WTC11 (cell line): ENCODE measurements around the gene TCP1. TPM values are rescaled to one million over a fixed set of nuclear protein-coding genes. Genes with fewer than 3 reads are reported as not detected.
"Not testable (repeated sequence)": the region's sequence is repeated elsewhere in the genome, so short reads cannot be mapped to it uniquely, and the experiment has no call there.

Experiments used
- ATAC-seq: fragments of 200-7000 bp; cut with Tn5 transposase; 2 replicates; pipeline ENCODE4 v1.10.0; 2021; ENCODE audit warnings: mild to moderate bottlenecking, moderate library complexity
- CTCF ChIA-PET: fragments of 300-600 bp; sonication (Branson Sonifier 250); formaldehyde crosslinking; loops from one replicate; lab custom pipeline; 2021; ENCODE audit warnings: antibody characterized with exemption; lab: Charles Lee
- POLR2A ChIA-PET: fragments of 350-600 bp; sonication (Branson Sonifier 250); formaldehyde crosslinking; loops from one replicate; lab custom pipeline; 2021; ENCODE audit warnings: antibody characterized with exemption; lab: Charles Lee
- DNase-seq: peaks from one replicate; pipeline ENCODE4 v3.0.0; 2021; ENCODE audit warnings: low spot score
- H3K27ac Mint-ChIP-seq: 2 replicates; pipeline ENCODE4 v1.8.0; 2021; ENCODE audit warnings: mixed read lengths
- H3K27me3 Mint-ChIP-seq: 2 replicates; pipeline ENCODE4 v1.8.0; 2021; ENCODE audit warnings: low read depth, mild to moderate bottlenecking, moderate library complexity, mixed read lengths
- H3K36me3 Mint-ChIP-seq: 2 replicates; pipeline ENCODE4 v1.8.0; 2021; ENCODE audit warnings: mixed read lengths
- H3K4me1 Mint-ChIP-seq: 2 replicates; pipeline ENCODE4 v1.8.0; 2022; ENCODE audit warnings: mixed read lengths
- H3K4me3 Mint-ChIP-seq: 2 replicates; pipeline ENCODE4 v1.8.0; 2021; ENCODE audit warnings: mild to moderate bottlenecking, moderate library complexity, mixed read lengths
- H3K9me3 Mint-ChIP-seq: 2 replicates; pipeline ENCODE4 v1.8.0; 2021; ENCODE audit warnings: mixed read lengths
- CBFB ChIP-seq: sonication (generic); formaldehyde crosslinking; IDR thresholded peaks from 2 replicates; pipeline ENCODE4 v1.8.1; 2022; ENCODE audit warnings: mild to moderate bottlenecking, low read depth, missing genetic modification reagents
- CDX4 ChIP-seq: fragments of 250-450 bp; sonication (Bioruptor Pico); IDR thresholded peaks from 2 replicates; pipeline ENCODE4 v1.9.0; 2021; ENCODE audit warnings: moderate library complexity, mild to moderate bottlenecking, inconsistent platforms, borderline replicate concordance
- CREM ChIP-seq: sonication (generic); formaldehyde crosslinking; IDR thresholded peaks from 2 replicates; pipeline ENCODE4 v1.8.1; 2022; ENCODE audit warnings: mild to moderate bottlenecking, missing genetic modification reagents, moderate library complexity
- E2F4 ChIP-seq: sonication (generic); formaldehyde crosslinking; IDR thresholded peaks from 2 replicates; pipeline ENCODE4 v1.8.1; 2022; ENCODE audit warnings: low read depth, mild to moderate bottlenecking, moderate library complexity, missing genetic modification reagents, borderline replicate concordance
- GRHL2 ChIP-seq: fragments of 250-450 bp; sonication (Bioruptor Pico); IDR thresholded peaks from 2 replicates; pipeline ENCODE4 v1.8.0; 2022; ENCODE audit warnings: mild to moderate bottlenecking, moderate library complexity; ENCODE audit not compliant: insufficient replicate concordance, severe bottlenecking
- JAZF1 ChIP-seq: fragments of 250-450 bp; sonication (Bioruptor Pico); IDR thresholded peaks from 2 replicates; pipeline ENCODE4 v1.9.0; 2021; ENCODE audit warnings: moderate library complexity, mild to moderate bottlenecking, inconsistent platforms
- JUN ChIP-seq: sonication (generic); formaldehyde crosslinking; IDR thresholded peaks from 2 replicates; pipeline ENCODE4 v1.8.0; 2023; ENCODE audit warnings: mild to moderate bottlenecking, missing genetic modification reagents
- USF1 ChIP-seq: sonication (generic); formaldehyde crosslinking; IDR thresholded peaks from 2 replicates; pipeline ENCODE4 v1.8.0; 2022; ENCODE audit warnings: mild to moderate bottlenecking, missing genetic modification reagents
- ZBTB21 ChIP-seq: sonication (generic); formaldehyde crosslinking; IDR thresholded peaks from 2 replicates; pipeline ENCODE4 v1.8.1; 2023; ENCODE audit warnings: mild to moderate bottlenecking, missing genetic modification reagents, borderline replicate concordance
- ZNF416 ChIP-seq: fragments of 250-450 bp; sonication (Bioruptor Pico); IDR thresholded peaks from 2 replicates; pipeline ENCODE4 v1.9.0; 2021; ENCODE audit warnings: mild to moderate bottlenecking, inconsistent platforms
- ZNF512 ChIP-seq: sonication (generic); formaldehyde crosslinking; IDR thresholded peaks from 2 replicates; pipeline ENCODE4 v1.8.1; 2022; ENCODE audit warnings: missing genetic modification reagents, borderline replicate concordance
- total RNA-seq: library from RNA; stranded (reverse); gene quantifications from 3 replicates; pipeline ENCODE4 v1.2.3, GENCODE V29; 2021

TCP1 gene
- total RNA-seq, 1 experiment from 2014 or later, result 388 TPM

- Mint-ChIP-seq H3K4me1 (peaks cover 5% of the 10 kb centered on the region), H3K4me3 (no peak overlapping the region), H3K27me3 (no peaks in the 10 kb centered on the region), H3K27ac (peak overlapping the region; percentile 15; the same call in 1 of the 2 replicates), H3K36me3 (peaks cover 77% of the 10 kb centered on the region), H3K9me3 (no peaks in the 10 kb centered on the region)
- ATAC-seq, result no peak
- TF ChIP-seq JUN (CRISPR knock-in tag), result no peak
- DNase-seq, result no peak
- POLR2A ChIA-PET, result no interaction called here
- CTCF ChIA-PET, result no interaction called here
Observed at GRCh38 chr6:159754401-159754800, 35.0 kb downstream of the TCP1 start.

GRCh38 chr6:159753081-159753872 is 36.1 kb downstream of the TCP1 start:
- Mint-ChIP-seq H3K27ac (peak overlapping the region; percentile 60; the same call in 1 of the 2 replicates), H3K27me3 (no peaks in the 10 kb centered on the region), H3K36me3 (peaks cover 83% of the 10 kb centered on the region), H3K9me3 (no peaks in the 10 kb centered on the region), H3K4me3 (no peak overlapping the region), H3K4me1 (no peaks in the 10 kb centered on the region; the same call in 1 of the 2 replicates)
- ChIA-PET POLR2A (interaction anchor here (0.7 kb wide), 1 partner anchor 61 kb away, joined by 3 read pairs; no protein-coding TSS in a partner anchor), CTCF (no interaction called here)
- no peak for DNase-seq
- TF ChIP-seq ZNF416 (CRISPR knock-in tag) (no peak), GRHL2 (CRISPR knock-in tag) (no peak), JAZF1 (CRISPR knock-in tag) (no peak), ZNF512 (CRISPR knock-in tag) (no peak), CDX4 (no peak), ZBTB21 (CRISPR knock-in tag) (no peak)
- ATAC-seq, result no peak

GRCh38 chr6:159751448-159751847 is 38.0 kb downstream of the TCP1 start:
- TF ChIP-seq CBFB, result no peak
- no peak for TF ChIP-seq CREM (CRISPR knock-in tag)
- TF ChIP-seq E2F4, result no peak
- no peak for TF ChIP-seq USF1 (CRISPR knock-in tag)
- TF ChIP-seq GRHL2 (CRISPR knock-in tag), result no peak
- Mint-ChIP-seq H3K4me1 (no peaks in the 10 kb centered on the region), H3K9me3 (no peaks in the 10 kb centered on the region), H3K27ac (no peak overlapping the region), H3K27me3 (no peaks in the 10 kb centered on the region), H3K36me3 (peaks cover 80% of the 10 kb centered on the region), H3K4me3 (no peak overlapping the region)
- ChIA-PET CTCF (no interaction called here), POLR2A (interaction anchor here (1.0 kb wide), 1 partner anchor 101 kb away, joined by 3 read pairs; no protein-coding TSS in a partner anchor)
- DNase-seq, result no peak
- no peak for ATAC-seq

GRCh38 chr6:159748127-159748526 is 41.3 kb downstream of the TCP1 start:
- CTCF ChIA-PET, H3K4me1 Mint-ChIP-seq, H3K27ac Mint-ChIP-seq, H3K27me3 Mint-ChIP-seq, H3K9me3 Mint-ChIP-seq, ATAC-seq, H3K4me3 Mint-ChIP-seq, DNase-seq, POLR2A ChIA-PET: not testable (repeated sequence)
- H3K36me3 Mint-ChIP-seq, result peaks cover 83% of the 10 kb centered on the region
